Rectal smooth muscle tissue (tissue), 1 donor: ENCODE results near the gene HYOU1.
A peak's percentile ranks its signal among the peaks of the same experiment; 100 is the strongest.
"Not testable (repeated sequence)": the region's sequence is repeated elsewhere in the genome, so short reads cannot be mapped to it uniquely, and the experiment has no call there.

ENCODE experiments used
- H3K27ac ChIP-seq: one replicate; pipeline ENCODE4 v1.7.0; 2013; ENCODE audit warnings: low read depth, low read length, inconsistent platforms
- H3K27me3 ChIP-seq: one replicate; pipeline ENCODE4 v1.7.0; 2013; ENCODE audit warnings: low read length; ENCODE audit not compliant: control insufficient read depth, insufficient read depth
- H3K36me3 ChIP-seq: one replicate; pipeline ENCODE4 v1.7.0; 2013; ENCODE audit warnings: low read length; ENCODE audit not compliant: control insufficient read depth, insufficient read depth
- H3K4me1 ChIP-seq: one replicate; pipeline ENCODE4 v1.7.0; 2013; ENCODE audit warnings: low read length; ENCODE audit not compliant: control insufficient read depth, insufficient read depth
- H3K4me3 ChIP-seq: one replicate; pipeline ENCODE4 v1.7.0; 2013; ENCODE audit warnings: low read length
- H3K9ac ChIP-seq: one replicate; pipeline ENCODE4 v1.7.0; 2013; ENCODE audit warnings: low read length

Gene HYOU1

DNA sequence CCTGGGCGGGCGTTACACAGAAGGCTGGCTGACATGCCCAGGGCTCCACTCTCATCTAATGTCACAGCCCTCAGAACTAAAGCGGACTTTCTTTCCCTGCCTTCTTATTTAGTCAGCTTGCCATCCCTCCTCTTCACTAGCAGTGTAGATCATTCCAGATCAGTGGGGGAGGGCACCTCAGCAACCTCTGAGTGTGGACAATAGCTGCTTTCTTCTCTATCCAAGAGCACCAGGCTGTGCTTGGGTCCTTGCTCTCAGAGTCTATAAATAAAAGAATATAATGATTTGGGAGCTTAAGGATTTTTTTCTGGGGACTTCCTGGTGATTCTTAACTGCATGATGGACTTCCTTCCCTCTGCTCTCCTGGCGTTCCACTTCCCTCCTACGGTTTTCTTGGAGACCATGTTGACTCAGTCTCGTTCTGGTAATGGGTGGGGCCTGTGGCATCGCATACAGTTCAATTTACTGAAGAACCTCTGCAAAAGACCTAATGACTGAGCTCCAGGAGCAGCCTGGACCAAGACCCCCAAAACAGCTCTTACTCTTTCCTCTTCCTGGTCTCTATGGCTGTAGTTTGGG is 24.8 kb upstream of the HYOU1 start:
- Histone ChIP-seq H3K36me3 (peaks cover 46% of the 10 kb centered on the region), H3K4me3 (no peak overlapping the region), H3K4me1 (peaks cover 7% of the 10 kb centered on the region), H3K27ac (no peak overlapping the region), H3K9ac (no peak overlapping the region), H3K27me3 (no peaks in the 10 kb centered on the region)

DNA sequence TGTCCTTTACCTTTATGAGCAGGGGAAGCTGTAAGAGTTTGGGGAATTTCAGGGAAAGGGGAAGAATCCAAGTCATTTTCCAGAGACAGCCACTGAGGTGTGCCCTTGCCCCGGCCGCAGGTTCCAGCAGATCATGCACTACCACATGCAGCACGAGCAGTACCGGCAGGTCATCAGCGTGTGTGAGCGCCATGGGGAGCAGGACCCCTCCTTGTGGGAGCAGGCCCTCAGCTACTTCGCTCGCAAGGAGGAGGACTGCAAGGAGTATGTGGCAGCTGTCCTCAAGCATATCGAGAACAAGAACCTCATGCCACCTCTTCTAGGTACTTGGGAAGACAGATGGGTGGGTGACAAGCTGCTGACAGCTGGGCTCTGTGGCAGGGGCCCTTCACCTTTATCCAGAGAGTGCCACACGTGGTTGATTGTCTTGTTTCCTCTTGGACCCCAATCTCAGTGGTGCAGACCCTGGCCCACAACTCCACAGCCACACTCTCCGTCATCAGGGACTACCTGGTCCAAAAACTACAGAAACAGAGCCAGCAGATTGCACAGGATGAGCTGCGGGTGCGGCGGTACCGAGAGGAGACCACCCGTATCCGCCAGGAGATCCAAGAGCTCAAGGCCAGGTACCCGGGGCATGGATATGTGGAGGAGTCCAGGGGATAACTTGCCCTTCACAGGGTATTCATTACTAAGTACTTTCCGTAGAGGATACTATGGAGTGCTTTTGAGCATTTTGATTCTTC is 21.8 kb upstream of the HYOU1 start:
- no peaks in the 10 kb centered on the region for H3K4me1 ChIP-seq
- H3K9ac ChIP-seq, result no peak overlapping the region
- no peaks in the 10 kb centered on the region for H3K27me3 ChIP-seq
- no peak overlapping the region for H3K4me3 ChIP-seq
- H3K36me3 ChIP-seq, result peaks cover 52% of the 10 kb centered on the region
- H3K27ac ChIP-seq, result no peak overlapping the region

DNA sequence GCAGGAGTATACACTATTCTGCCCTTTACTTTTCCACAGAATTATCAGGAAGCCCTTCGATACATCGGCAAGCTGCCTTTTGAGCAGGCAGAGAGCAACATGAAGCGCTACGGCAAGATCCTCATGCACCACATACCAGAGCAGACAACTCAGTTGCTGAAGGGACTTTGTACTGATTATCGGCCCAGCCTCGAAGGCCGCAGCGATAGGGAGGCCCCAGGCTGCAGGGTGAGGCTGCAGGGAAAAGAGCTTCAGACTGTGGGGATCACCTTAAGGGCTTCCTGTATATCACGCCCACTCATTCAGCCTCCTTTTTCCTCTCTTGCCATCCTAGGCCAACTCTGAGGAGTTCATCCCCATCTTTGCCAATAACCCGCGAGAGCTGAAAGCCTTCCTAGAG is 20.8 kb upstream of the HYOU1 start:
- no peaks in the 10 kb centered on the region for H3K4me1 ChIP-seq
- no peak overlapping the region for H3K27ac ChIP-seq
- no peaks in the 10 kb centered on the region for H3K27me3 ChIP-seq
- H3K9ac ChIP-seq, result no peak overlapping the region
- peaks cover 61% of the 10 kb centered on the region for H3K36me3 ChIP-seq
- no peak overlapping the region for H3K4me3 ChIP-seq

- Histone ChIP-seq H3K9ac (peak within 1 kb of the TSS; percentile 97), H3K27me3 (no peaks in the 10 kb centered on the region), H3K27ac (peak within 1 kb of the TSS; percentile 87), H3K4me1 (no peaks in the 10 kb centered on the region), H3K36me3 (peaks cover 12% of the 10 kb centered on the region), H3K4me3 (peak within 1 kb of the TSS; percentile 98)
Measured at GRCh38 chr11:119067371-119068222, 10.6 kb upstream of the HYOU1 start, which contains the start of gene VPS11. Gene VPS11 (plus strand): TSS chr11:119067818. CDS start chr11:119067824, 6 bp downstream.

GRCh38 chr11:119065369-119065768 is 8.4 kb upstream of the HYOU1 start:
- H3K27ac ChIP-seq, result no peak overlapping the region
- H3K9ac ChIP-seq, result no peak overlapping the region
- H3K4me3 ChIP-seq, result no peak overlapping the region
- H3K27me3 ChIP-seq, result no peaks in the 10 kb centered on the region
- H3K36me3 ChIP-seq, result peaks cover 2% of the 10 kb centered on the region
- no peaks in the 10 kb centered on the region for H3K4me1 ChIP-seq

GRCh38 chr11:119062779-119063178 is 5.8 kb upstream of the HYOU1 start:
- Histone ChIP-seq H3K27ac (no peak overlapping the region), H3K27me3 (no peaks in the 10 kb centered on the region), H3K4me3 (no peak overlapping the region), H3K4me1 (no peaks in the 10 kb centered on the region), H3K36me3 (no peaks in the 10 kb centered on the region), H3K9ac (no peak overlapping the region)

DNA sequence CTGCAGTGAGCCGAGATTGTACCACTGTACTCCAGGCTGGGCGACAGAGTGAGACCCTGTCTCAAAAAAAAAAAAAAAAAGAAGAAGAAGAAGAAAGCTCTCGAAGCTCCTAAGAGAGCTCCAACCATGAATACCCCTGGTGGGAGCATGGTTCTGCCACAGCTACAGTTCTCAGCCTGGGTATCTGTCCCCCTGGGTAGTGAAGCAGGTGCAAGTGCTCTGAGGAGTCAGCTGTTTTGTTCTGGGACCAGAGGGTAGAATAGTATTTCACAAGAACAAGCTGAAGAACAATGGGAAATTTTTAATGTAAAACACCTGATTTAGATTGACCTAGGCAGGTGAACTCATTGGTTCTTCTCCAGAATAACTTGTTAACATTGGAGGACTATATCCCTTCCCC is 4.3 kb upstream of the HYOU1 start:
- Histone ChIP-seq H3K4me1 (no peaks in the 10 kb centered on the region), H3K27ac (no peak overlapping the region), H3K36me3 (no peaks in the 10 kb centered on the region), H3K27me3 (no peaks in the 10 kb centered on the region), H3K9ac (no peak overlapping the region), H3K4me3 (no peak overlapping the region)

DNA sequence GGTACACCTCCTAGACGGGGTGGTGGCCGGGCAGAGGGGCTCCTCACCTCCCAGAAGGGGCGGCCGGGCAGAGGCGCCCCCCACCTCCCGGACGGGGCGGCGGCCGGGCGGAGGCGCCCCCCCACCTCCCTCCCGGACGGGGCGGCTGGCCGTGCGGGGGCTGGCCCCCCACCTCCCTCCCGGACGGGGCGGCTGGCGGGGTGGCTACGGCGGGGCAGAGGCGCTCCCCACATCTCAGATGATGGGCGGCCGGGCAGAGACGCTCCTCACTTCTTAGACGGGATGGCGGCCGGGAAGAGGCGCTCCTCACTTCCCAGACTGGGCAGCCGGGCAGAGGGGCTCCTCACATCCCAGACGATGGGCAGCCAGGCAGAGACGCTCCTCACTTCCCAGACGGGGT is 2.1 kb upstream of the HYOU1 start:
- not testable (repeated sequence) for H3K27me3 ChIP-seq, H3K27ac ChIP-seq, H3K9ac ChIP-seq, H3K4me1 ChIP-seq, H3K4me3 ChIP-seq
- peaks cover 12% of the 10 kb centered on the region for H3K36me3 ChIP-seq

DNA sequence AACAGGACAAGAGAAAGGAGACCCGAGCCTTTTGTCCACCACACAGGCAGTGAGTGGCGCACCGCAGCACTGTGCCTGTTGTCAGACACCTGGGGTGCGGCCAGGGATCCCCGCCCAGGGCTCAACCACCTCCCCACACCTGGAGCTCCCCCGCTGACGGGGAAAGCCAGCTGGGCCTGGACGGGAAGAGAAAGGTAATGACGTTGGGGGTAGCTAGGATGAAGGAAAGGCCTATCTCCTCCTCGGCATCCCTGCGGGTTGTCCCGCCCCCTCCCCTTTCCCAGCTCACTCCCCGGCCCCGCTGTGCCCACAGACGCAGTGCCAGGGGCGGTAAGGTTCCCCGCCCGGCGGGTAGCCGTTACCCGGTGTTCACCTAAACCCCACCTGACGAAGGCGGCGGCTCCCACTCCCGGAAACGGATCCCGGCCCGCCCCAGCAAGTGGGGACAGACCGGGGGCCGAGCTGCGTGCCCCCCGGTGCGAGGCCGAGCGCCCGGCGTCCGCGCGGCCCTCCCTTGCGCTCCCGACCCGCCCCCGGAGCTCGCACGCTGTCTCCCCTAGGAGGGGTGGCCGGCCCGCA is 495 bp downstream of the HYOU1 start:
- H3K27me3 ChIP-seq, result no peaks in the 10 kb centered on the region
- H3K4me1 ChIP-seq, result peaks cover 7% of the 10 kb centered on the region
- peaks cover 34% of the 10 kb centered on the region for H3K36me3 ChIP-seq
- H3K4me3 ChIP-seq, result peak overlapping the region; percentile 80
- H3K27ac ChIP-seq, result peak overlapping the region; percentile 76
- peak overlapping the region; percentile 63 for H3K9ac ChIP-seq

DNA sequence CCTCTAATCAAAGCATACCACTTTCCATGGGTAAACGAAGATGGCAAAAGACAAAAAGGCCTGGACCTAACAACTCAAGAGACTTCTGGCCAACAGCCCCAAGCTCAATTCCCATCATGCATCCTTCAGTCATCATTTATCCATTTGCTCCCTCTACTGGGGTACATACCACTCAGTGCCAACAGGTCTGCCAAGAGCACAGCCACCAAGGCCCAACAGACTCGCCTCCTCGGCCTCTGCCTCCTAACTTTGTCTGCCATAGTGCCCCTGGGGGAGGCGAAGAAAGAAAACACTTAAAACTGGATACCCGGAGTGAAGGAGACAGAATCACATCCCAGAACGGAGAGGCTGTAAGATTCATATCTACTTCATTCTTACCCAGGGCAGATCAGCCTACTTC is 1.1 kb downstream of the HYOU1 start:
- H3K9ac ChIP-seq, result no peak overlapping the region
- H3K27me3 ChIP-seq, result no peaks in the 10 kb centered on the region
- no peak overlapping the region for H3K27ac ChIP-seq
- H3K36me3 ChIP-seq, result peaks cover 40% of the 10 kb centered on the region
- H3K4me1 ChIP-seq, result peaks cover 7% of the 10 kb centered on the region
- peak overlapping the region; percentile 80 for H3K4me3 ChIP-seq

- Histone ChIP-seq H3K4me1 (peaks cover 7% of the 10 kb centered on the region), H3K9ac (no peak overlapping the region), H3K4me3 (no peak overlapping the region), H3K27ac (no peak overlapping the region), H3K27me3 (no peaks in the 10 kb centered on the region), H3K36me3 (peaks cover 46% of the 10 kb centered on the region)
Measured at GRCh38 chr11:119054418-119054817, 2.6 kb downstream of the HYOU1 start.

- H3K36me3 ChIP-seq, result peaks cover 64% of the 10 kb centered on the region
- no peaks in the 10 kb centered on the region for H3K27me3 ChIP-seq
- H3K9ac ChIP-seq, result no peak overlapping the region
- H3K4me3 ChIP-seq, result no peak overlapping the region
- no peak overlapping the region for H3K27ac ChIP-seq
- H3K4me1 ChIP-seq, result peaks cover 7% of the 10 kb centered on the region
Measured at GRCh38 chr11:119052163-119052814, 4.7 kb downstream of the HYOU1 start.
